Lower leg skin (tissue), 4 donors: ENCODE data around the gene SUZ12. TPM values are rescaled to one million over a fixed set of nuclear protein-coding genes. Genes with fewer than 3 reads are reported as not detected.
"Not testable (repeated sequence)": the region's sequence is repeated elsewhere in the genome, so short reads cannot be mapped to it uniquely, and the experiment has no call there.

Experiments
- DNase-seq, 2 donors: peaks; one replicate each; pipeline ENCODE4 v3.0.0-alpha.2; 2019; ENCODE audit warnings: low spot score in 2 of 2
- H3K4me3 ChIP-seq: fragments of 200-600 bp; sonication (generic); 2 replicates; pipeline ENCODE4 v1.5.1; 2017; ENCODE audit warnings: mild to moderate bottlenecking, low read depth; ENCODE audit not compliant: poor library complexity, severe bottlenecking
- CTCF ChIP-seq, 3 donors: fragments of 450-650 bp; IDR thresholded peaks; one replicate each; pipeline ENCODE4 v1.5.1; 2016; ENCODE audit warnings: antibody characterized with exemption in 3 of 3, mild to moderate bottlenecking in 3 of 3, moderate library complexity in 2 of 3
- POLR2A ChIP-seq, 2 donors: fragments of 450-650 bp; IDR thresholded peaks; one replicate each; pipeline ENCODE4 v1.6.1; 2016 to 2017; ENCODE audit warnings: antibody characterized with exemption in 2 of 2, mild to moderate bottlenecking in 1 of 2, moderate library complexity in 1 of 2
- WGBS, 2 donors: methylation state at CpG; one replicate each; pipeline ENCODE4 v1.1.5; 2018; 5-methylcytosine and 5-hydroxymethylcytosine counted together
- intact Hi-C: fragments of 100-400 bp; cut with DNase I; formaldehyde crosslinking; loops from one replicate; pipeline ENCODE4 v1.15.0; 2023; ENCODE audit warnings: low total_unique reads
- total RNA-seq, 4 donors: library from RNA; depleted of rRNA; stranded (reverse); fragments of >200 nt; gene quantifications; one replicate each; pipeline ENCODE4 v1.1.0, GENCODE V29; 2016

The SUZ12 gene
- total RNA-seq, 4 donors from 2014 or later, result 14.1 to 15.9 (median 14.4) TPM

DNA sequence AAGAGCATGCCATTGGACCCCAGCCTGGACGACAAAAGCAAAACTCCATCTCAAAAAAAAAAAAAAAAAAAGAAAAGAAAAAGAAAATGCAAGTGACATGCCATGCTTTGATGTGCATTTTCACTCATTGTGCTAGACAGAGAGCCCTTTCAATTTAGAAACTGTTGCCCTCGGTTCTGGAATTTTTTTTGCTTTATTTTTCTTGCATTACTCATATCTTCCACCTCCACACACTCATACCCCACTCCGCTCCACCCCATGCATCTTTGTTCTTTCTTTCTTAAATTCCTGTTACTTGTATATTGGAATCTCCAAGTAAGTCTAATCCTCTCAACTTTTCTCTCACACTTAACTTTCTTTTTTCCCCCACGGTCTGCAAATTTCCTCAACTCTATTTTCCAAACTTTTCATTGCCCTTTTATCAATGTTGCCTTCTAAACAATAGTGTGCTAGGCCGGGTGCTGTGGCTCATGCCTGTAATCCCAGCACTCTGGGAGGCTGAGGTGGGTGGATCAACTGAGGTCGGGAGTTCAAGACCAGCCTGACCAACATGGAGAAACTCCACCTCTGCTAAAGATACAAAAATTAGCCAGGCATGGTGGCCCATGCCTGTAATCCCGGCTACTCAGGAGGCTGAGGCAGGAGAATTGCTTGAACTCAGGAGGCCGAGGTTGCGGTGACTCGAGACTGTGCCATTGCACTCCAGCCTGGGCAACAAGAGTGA is 16.8 kb upstream of the SUZ12 start:
- no peak for DNase-seq
- 79 to 81% methylated on average over 10 of the region's 10 CpGs for WGBS, 2 donors
- intact Hi-C loops, result no loop called here
- TF ChIP-seq CTCF (IDR thresholded peaks at IDR 0.05) (no peak), POLR2A (IDR thresholded peaks at IDR 0.05) (no peak)
- H3K4me3 ChIP-seq, result no peak overlapping the region

DNA sequence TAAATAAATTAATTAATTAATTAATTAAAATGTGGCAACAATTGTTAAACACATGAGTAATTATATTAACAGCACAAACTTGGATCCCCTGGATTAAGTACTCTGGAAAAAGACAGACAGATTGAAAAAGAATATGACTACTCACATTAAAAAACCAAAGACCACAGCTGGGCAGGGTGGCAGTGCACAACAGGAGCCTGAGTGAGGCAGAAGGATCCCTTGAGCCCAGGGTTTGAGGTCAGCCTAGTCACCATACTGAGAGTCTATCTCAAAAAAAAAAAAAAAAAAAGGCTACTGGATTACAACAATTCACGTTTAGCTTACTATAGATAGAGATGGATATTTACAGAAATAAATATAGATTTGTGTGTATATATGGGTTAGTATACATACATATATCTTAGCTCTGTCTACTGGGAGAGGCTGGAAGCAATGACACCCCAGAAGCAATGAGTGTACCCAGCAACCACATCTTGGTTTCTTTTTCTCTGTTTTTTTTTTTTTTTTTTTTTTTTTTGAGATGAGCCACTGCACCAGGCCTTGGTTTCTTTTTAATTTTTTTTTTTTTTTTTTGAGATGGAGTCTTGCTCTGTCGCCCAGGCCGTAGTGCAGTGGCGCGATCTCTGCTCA is 10.6 kb upstream of the SUZ12 start:
- no peak overlapping the region for H3K4me3 ChIP-seq
- intact Hi-C loops, result no loop called here
- no peak for TF ChIP-seq POLR2A (IDR thresholded peaks at IDR 0.05)
- no peak for TF ChIP-seq CTCF (IDR thresholded peaks at IDR 0.05)
- 87 to 90% methylated on average over 5 of the region's 5 CpGs for WGBS, 2 donors
- DNase-seq, result no peak

DNA sequence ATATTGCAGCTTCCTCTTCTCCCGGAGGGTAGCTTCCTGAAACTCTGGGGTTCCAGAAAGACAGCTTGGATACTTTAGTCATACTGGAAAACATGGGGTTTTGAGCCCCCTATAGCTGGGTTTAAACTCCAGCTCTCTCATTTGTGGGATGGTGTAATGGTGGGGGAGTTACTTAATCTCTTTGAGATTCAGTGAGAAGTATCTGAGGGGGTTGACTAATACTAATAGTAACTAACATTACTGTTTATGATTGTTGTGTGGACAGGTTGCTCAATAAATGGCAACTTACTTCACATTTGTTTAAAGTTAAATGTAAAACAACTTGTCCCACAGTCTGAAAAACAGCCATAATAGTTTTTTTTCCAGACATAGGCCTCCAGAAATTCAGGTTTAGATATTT is 5.1 kb upstream of the SUZ12 start:
- 59% methylated on average over 1 of the region's 1 CpG for WGBS, 2 donors
- TF ChIP-seq POLR2A (IDR thresholded peaks at IDR 0.05) (no peak), CTCF (IDR thresholded peaks at IDR 0.05) (no peak)
- H3K4me3 ChIP-seq, result no peak overlapping the region
- no peak for DNase-seq
- intact Hi-C loops, result no loop called here

- no peak for TF ChIP-seq CTCF (IDR thresholded peaks at IDR 0.05)
- TF ChIP-seq POLR2A (IDR thresholded peaks at IDR 0.05), result no peak
- DNase-seq, result no peak
- WGBS, 2 donors, result 90 to 95% methylated on average over 5 of the region's 5 CpGs
- no peak overlapping the region for H3K4me3 ChIP-seq
- intact Hi-C loops, result no loop called here
These were observed 1.3 kb upstream of the SUZ12 start for GRCh38 chr17:31935512-31935911.

DNA sequence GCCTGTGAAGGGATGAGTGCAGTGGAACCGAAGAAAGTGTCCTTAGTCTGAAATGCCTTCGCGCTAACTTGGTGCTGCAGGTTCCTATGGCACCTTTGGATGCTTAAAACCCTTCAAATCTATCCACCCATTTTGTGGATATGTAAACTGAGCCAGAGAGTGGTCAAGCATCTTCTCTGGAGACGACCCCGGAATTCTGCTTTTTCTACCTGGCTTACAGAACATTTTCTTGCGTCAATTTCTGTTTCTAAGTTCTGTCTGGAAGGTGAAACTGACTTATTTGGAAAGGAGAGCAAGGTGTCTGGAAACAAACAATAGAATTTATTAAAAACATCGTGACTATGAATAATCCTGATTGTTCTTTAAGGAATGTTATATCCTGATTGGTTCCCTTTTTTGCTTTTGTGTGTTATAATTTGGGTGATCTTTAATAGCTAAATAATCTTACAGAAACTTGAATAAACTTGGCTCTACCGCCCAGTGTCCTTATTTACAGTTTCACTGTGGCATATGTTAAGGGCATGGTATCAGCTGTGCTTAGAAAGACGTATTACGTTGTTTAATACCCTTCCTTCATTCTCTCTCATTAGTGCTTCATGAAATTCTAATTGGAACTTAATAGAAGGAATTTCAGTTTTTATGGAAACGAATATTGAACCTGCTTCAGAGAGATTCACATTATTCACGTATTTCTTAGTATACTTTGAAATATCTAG is 1.3 kb downstream of the SUZ12 start:
- WGBS, 2 donors, result 7 to 8% methylated on average over 9 of the region's 12 CpGs
- intact Hi-C loops, H3K4me3 ChIP-seq: not testable (repeated sequence)
- DNase-seq, result peak in 1 of 2 donors; percentile 17

GRCh38 chr17:31941916-31942315 is 5.1 kb downstream of the SUZ12 start:
- peak in 1 of 2 donors; percentile 45 for DNase-seq
- H3K4me3 ChIP-seq, intact Hi-C loops: not testable (repeated sequence)
- 93 to 96% methylated on average over 11 of the region's 11 CpGs for WGBS, 2 donors

DNA sequence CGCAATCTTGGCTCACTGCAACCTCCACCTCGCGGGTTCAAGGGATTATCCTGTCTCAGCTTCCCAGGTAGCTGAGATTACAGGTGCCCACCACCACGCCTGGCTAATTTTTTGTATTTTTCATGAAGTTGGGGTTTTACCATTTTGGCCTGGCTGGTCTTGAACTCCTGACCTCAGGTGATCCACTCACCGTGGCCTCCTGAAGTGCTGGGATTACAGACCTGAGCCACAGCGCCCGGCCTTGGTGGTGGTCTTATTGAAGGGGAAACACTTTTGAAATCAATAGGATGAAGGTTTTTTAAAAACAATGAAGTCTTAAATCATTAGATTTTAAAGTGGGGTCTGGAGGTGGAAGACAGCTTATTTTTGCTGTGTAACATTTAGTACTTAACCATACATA is 5.6 kb downstream of the SUZ12 start:
- 94 to 96% methylated on average over 7 of the region's 7 CpGs for WGBS, 2 donors
- DNase-seq, result peak in 1 of 2 donors; percentile 69
- H3K4me3 ChIP-seq, intact Hi-C loops: not testable (repeated sequence)

DNA sequence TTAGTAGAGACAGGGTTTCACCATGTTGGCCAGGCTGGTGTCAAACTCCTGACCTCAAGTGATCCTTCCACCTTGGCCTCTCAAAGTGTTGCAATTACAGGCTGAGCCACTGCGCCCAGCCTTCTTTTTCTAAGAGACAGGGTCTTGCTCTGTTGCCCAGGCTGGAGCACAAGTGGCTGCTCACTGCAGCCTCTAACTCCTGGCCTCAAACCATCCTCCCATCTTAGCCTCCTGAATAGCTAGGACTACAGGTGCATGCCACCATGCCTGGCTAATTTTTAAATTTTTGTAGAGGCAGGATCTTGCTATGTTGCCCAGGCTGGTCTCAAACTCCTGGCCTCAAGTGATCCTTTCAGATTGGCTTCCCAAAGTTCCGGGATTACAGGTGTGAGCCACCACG is 15.1 kb downstream of the SUZ12 start:
- WGBS, 2 donors, result 98 to 100% methylated on average over 3 of the region's 3 CpGs
- H3K4me3 ChIP-seq, intact Hi-C loops: not testable (repeated sequence)
- peak in 1 of 2 donors; percentile 56 for DNase-seq

GRCh38 chr17:31964131-31964530 is 27.3 kb downstream of the SUZ12 start:
- DNase-seq, intact Hi-C loops: not testable (repeated sequence)

More at GRCh38 chr17:31964131-31964530, 27.3 kb downstream of the SUZ12 start:
- not testable (repeated sequence) for H3K4me3 ChIP-seq
- WGBS, 2 donors, result 95% methylated on average over 8 of the region's 8 CpGs
